KMS-11 (cell line): ENCODE results near the gene DMKN.

Source experiments
- H2AFZ ChIP-seq: fragments of 200-600 bp; sonication (generic); 2 replicates; pipeline ENCODE4 v1.6.1; 2016; ENCODE audit warnings: antibody characterized with exemption, mixed run types, low read depth
- H3K27ac ChIP-seq: fragments of 200-600 bp; sonication (generic); 2 replicates; pipeline ENCODE4 v1.6.1; 2016; ENCODE audit warnings: mild to moderate bottlenecking, mixed run types
- H3K27me3 ChIP-seq: fragments of 200-600 bp; sonication (generic); 2 replicates; pipeline ENCODE4 v1.6.1; 2017; ENCODE audit warnings: mild to moderate bottlenecking, low read depth, mixed run types, moderate library complexity; ENCODE audit not compliant: insufficient read depth
- H3K36me3 ChIP-seq: fragments of 200-600 bp; sonication (generic); 2 replicates; pipeline ENCODE4 v1.6.1; 2017; ENCODE audit warnings: mild to moderate bottlenecking, mixed run types; ENCODE audit not compliant: insufficient read depth
- H3K4me1 ChIP-seq: fragments of 200-600 bp; sonication (generic); 2 replicates; pipeline ENCODE4 v1.6.1; 2016; ENCODE audit warnings: mild to moderate bottlenecking, low read depth, mixed run types; ENCODE audit not compliant: poor library complexity, severe bottlenecking
- H3K4me2 ChIP-seq: fragments of 200-600 bp; sonication (generic); 2 replicates; pipeline ENCODE4 v1.7.0; 2016; ENCODE audit warnings: mild to moderate bottlenecking, mixed run types
- H3K4me3 ChIP-seq: fragments of 200-600 bp; sonication (generic); IDR thresholded peaks from 2 replicates; pipeline ENCODE4 v1.6.1; 2017; ENCODE audit warnings: low read depth, low read length, mixed read lengths; ENCODE audit not compliant: insufficient read depth
- H3K79me2 ChIP-seq: fragments of 200-600 bp; sonication (generic); 2 replicates; pipeline ENCODE4 v1.6.1; 2016; ENCODE audit warnings: low read depth, mixed run types; ENCODE audit not compliant: insufficient read depth
- H3K9ac ChIP-seq: fragments of 200-600 bp; sonication (generic); 2 replicates; pipeline ENCODE4 v1.6.1; 2016; ENCODE audit warnings: mild to moderate bottlenecking, mixed run types
- H4K20me1 ChIP-seq: fragments of 200-600 bp; sonication (generic); 2 replicates; pipeline ENCODE4 v1.6.1; 2016; ENCODE audit warnings: mild to moderate bottlenecking, mixed run types; ENCODE audit not compliant: insufficient read depth
- CTCF ChIP-seq: fragments of 200-600 bp; sonication (generic); conservative IDR thresholded peaks from 2 replicates; pipeline ENCODE4 v1.6.1; 2017; ENCODE audit warnings: low read depth, mild to moderate bottlenecking, antibody characterized with exemption, low read length, moderate library complexity, mixed read lengths

Gene DMKN

GRCh38 chr19:35558400-35559280, 45.2 kb upstream of the DMKN start:
- Histone ChIP-seq H3K27me3 (peaks cover 57% of the 10 kb centered on the region), H3K4me2 (no peak overlapping the region), H3K27ac (no peak overlapping the region), H3K9ac (no peak overlapping the region), H3K4me3 (no peak overlapping the region), H2AFZ (no peak overlapping the region), H3K79me2 (no peaks in the 10 kb centered on the region), H3K36me3 (no peaks in the 10 kb centered on the region), H3K4me1 (no peaks in the 10 kb centered on the region), H4K20me1 (no peaks in the 10 kb centered on the region)
- no peak for TF ChIP-seq CTCF

- Histone ChIP-seq H2AFZ (no peak overlapping the region), H4K20me1 (no peaks in the 10 kb centered on the region), H3K9ac (no peak overlapping the region), H3K4me3 (no peak overlapping the region), H3K27ac (no peak overlapping the region), H3K4me1 (no peaks in the 10 kb centered on the region), H3K36me3 (no peaks in the 10 kb centered on the region), H3K27me3 (peaks cover 55% of the 10 kb centered on the region), H3K79me2 (no peaks in the 10 kb centered on the region), H3K4me2 (no peak overlapping the region)
- no peak for TF ChIP-seq CTCF
These were observed 44.3 kb upstream of the DMKN start for GRCh38 chr19:35557539-35558399.

GRCh38 chr19:35556846-35557538, 43.5 kb upstream of the DMKN start:
- Histone ChIP-seq H3K27ac (no peak overlapping the region), H3K4me3 (no peak overlapping the region), H3K36me3 (no peaks in the 10 kb centered on the region), H3K27me3 (peaks cover 49% of the 10 kb centered on the region), H2AFZ (no peak overlapping the region), H3K9ac (no peak overlapping the region), H3K4me2 (no peak overlapping the region), H3K79me2 (no peaks in the 10 kb centered on the region), H4K20me1 (no peaks in the 10 kb centered on the region), H3K4me1 (no peaks in the 10 kb centered on the region)
- TF ChIP-seq CTCF: no peak

DNA sequence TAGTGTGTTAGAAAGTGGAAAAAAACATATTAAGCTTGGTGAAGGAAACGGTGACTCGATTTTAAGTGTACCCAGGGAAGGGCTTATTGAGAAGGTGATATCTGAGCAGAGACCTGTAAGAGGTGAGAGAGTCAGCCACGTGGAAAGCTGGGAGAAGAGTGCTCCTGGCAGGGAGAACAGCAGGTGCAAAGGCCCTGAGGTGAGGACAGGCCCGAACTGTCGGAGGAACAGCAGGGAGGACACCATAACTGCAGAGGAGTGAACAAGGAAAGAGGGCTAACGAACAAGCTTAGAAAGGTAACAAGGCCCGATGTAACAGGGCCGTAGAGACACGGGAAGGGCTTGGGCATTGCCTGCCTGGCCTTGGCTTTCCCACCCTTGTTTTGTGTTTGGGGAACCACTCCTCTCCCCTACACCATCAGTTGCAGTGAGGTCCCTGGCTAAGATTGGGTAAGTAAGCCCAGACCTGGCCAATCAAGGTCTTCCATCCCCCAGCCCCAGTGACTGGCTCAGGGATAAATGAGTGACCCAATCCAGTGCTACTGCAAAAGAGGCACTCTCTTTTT, 42.7 kb upstream of the DMKN start:
- H3K27me3 ChIP-seq: peaks cover 40% of the 10 kb centered on the region
- H3K4me1 ChIP-seq: no peaks in the 10 kb centered on the region
- no peak for TF ChIP-seq CTCF
- no peak overlapping the region for H3K4me3 ChIP-seq
- no peak overlapping the region for H3K27ac ChIP-seq
- no peak overlapping the region for H3K4me2 ChIP-seq
- H3K9ac ChIP-seq: no peak overlapping the region
- no peaks in the 10 kb centered on the region for H4K20me1 ChIP-seq
- H3K36me3 ChIP-seq: no peaks in the 10 kb centered on the region
- H3K79me2 ChIP-seq: no peaks in the 10 kb centered on the region
- no peak overlapping the region for H2AFZ ChIP-seq
